ENCODE data around the gene XPO6. TPM values are rescaled to one million over a fixed set of nuclear protein-coding genes. Genes with fewer than 3 reads are reported as not detected.

XPO6 gene
- total RNA-seq, 1 experiment from 2014 or later, result 162 TPM

DNA sequence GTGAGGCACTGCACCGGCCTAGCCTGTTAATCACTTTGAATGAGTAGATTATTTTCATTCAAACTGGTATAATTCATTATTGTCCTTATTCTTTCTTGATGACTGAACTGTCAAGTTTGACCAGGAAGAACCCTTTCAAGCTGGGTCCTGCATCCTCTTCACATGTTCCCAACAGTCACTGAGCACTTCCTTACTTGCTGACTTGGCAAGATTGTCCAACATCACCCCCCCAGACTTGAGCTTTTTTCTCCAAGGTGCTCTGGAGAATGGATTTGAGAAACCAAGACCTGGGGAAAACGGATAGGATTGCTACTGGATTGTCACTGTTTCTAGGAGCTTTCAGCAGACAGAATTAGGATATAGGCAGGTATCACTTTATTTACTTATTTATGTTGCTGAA is 93.1 kb downstream of the XPO6 start:
- RAD21 ChIA-PET (ENCODE audit: low non-redundant PET in 1 of 2, low total read pairs in 2 of 2, uncharacterized antibody in 2 of 2, unreplicated experiment in 2 of 2), result no interaction called here

More for the DNA sequence above, 93.1 kb downstream of the XPO6 start:
- Histone ChIP-seq H4K20me1 (ENCODE audit: insufficient read depth) (peaks cover 7% of the 10 kb centered on the region; the same call in 1 of the 2 replicates), H3K4me1 (ENCODE audit: control insufficient read depth in 1 of 2, insufficient read depth in 2 of 2, low read length in 2 of 2) (no peaks in the 10 kb centered on the region), H3K9me2 (ENCODE audit: insufficient read depth) (no peaks in the 10 kb centered on the region), H3K4me3 (replicated peaks in 1 of 2; ENCODE audit: low read depth in 1 of 2, low read length in 2 of 2) (no peak overlapping the region), H3K4me2 (ENCODE audit: low read length) (no peak overlapping the region), H2AFZ (ENCODE audit: low read depth, low read length, poor library complexity, severe bottlenecking) (no peak overlapping the region), H3K79me2 (ENCODE audit: insufficient read depth, low read length) (peaks cover 15% of the 10 kb centered on the region; the same call in 1 of the 2 replicates), H3K9me3 (ENCODE audit: control insufficient read depth in 1 of 2, insufficient read depth in 1 of 2, low read depth in 1 of 2, low read length in 2 of 2) (no peaks in the 10 kb centered on the region), H3K9ac (ENCODE audit: low read length) (no peak overlapping the region), H3K27me3 (ENCODE audit: insufficient read depth, low read length) (no peaks in the 10 kb centered on the region), H3K27ac (ENCODE audit: low read depth, low read length) (no peak overlapping the region), H3K36me3 (ENCODE audit: control insufficient read depth in 1 of 2, insufficient read depth in 2 of 2, low read length in 2 of 2) (peaks cover 45 to 51% of the 10 kb centered on the region in 2 experiments)
- intact Hi-C loops (cut with micrococcal nuclease), result no loop called here
- CTCF ChIA-PET, result no interaction called here
- BruUV-seq (replicated peaks), result no TSS peak
- TF ChIP-seq ZFX (IDR thresholded peaks at IDR 0.05) (no peak), YY1 (IDR thresholded peaks at IDR 0.05; ENCODE audit: extremely low read depth, insufficient replicate concordance, low read depth, low read length) (no peak), CTCF (IDR thresholded peaks at IDR 0.05 in 2 of 3, conservative IDR thresholded peaks at IDR 0.05 in 1 of 3; ENCODE audit: borderline replicate concordance in 1 of 3, insufficient read depth in 1 of 3, low read depth in 2 of 3, low read length in 2 of 3) (no peak), ELF1 (IDR thresholded peaks at IDR 0.05; ENCODE audit: borderline replicate concordance, low read depth) (no peak), JUND (IDR thresholded peaks at IDR 0.05) (no peak), POLR2A (IDR thresholded peaks at IDR 0.05; ENCODE audit: borderline replicate concordance, extremely low read depth, insufficient read depth, insufficient read length) (no peak), SP1 (IDR thresholded peaks at IDR 0.05; ENCODE audit: low read depth) (no peak), EZH2 (IDR thresholded peaks at IDR 0.05) (no peak), TCF7L2 (IDR thresholded peaks at IDR 0.05; ENCODE audit: borderline replicate concordance, extremely low read depth, insufficient read depth, insufficient read length) (no peak), ZNF274 (IDR thresholded peaks at IDR 0.05; ENCODE audit: low read depth, low read length) (no peak), FOSL1 (IDR thresholded peaks at IDR 0.05; ENCODE audit: low read depth) (no peak), SIN3A (IDR thresholded peaks at IDR 0.05; ENCODE audit: low read depth) (no peak)
- TF ChIP-seq, protein P1, sequence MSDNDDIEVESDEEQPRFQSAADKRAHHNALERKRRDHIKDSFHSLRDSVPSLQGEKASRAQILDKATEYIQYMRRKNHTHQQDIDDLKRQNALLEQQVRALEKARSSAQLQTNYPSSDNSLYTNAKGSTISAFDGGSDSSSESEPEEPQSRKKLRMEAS (IDR thresholded peaks at IDR 0.05), result no peak
- TF ChIP-seq, protein P2, sequence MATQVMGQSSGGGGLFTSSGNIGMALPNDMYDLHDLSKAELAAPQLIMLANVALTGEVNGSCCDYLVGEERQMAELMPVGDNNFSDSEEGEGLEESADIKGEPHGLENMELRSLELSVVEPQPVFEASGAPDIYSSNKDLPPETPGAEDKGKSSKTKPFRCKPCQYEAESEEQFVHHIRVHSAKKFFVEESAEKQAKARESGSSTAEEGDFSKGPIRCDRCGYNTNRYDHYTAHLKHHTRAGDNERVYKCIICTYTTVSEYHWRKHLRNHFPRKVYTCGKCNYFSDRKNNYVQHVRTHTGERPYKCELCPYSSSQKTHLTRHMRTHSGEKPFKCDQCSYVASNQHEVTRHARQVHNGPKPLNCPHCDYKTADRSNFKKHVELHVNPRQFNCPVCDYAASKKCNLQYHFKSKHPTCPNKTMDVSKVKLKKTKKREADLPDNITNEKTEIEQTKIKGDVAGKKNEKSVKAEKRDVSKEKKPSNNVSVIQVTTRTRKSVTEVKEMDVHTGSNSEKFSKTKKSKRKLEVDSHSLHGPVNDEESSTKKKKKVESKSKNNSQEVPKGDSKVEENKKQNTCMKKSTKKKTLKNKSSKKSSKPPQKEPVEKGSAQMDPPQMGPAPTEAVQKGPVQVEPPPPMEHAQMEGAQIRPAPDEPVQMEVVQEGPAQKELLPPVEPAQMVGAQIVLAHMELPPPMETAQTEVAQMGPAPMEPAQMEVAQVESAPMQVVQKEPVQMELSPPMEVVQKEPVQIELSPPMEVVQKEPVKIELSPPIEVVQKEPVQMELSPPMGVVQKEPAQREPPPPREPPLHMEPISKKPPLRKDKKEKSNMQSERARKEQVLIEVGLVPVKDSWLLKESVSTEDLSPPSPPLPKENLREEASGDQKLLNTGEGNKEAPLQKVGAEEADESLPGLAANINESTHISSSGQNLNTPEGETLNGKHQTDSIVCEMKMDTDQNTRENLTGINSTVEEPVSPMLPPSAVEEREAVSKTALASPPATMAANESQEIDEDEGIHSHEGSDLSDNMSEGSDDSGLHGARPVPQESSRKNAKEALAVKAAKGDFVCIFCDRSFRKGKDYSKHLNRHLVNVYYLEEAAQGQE (IDR thresholded peaks at IDR 0.05; ENCODE audit: low read depth), result no peak
- DNase-seq (ENCODE audit: low read depth, low spot score), result no peak
- POLR2A ChIA-PET, result no interaction called here
- no peak for ATAC-seq

Measured in HCT116 (cell line).